GM19023 (cell line): ENCODE measurements around the gene EIF4B.

ENCODE experiments used
- ATAC-seq: cut with Tn5 transposase; IDR thresholded peaks from one replicate; pipeline ENCODE4 v1.9.1; 2021; ENCODE audit warnings: mild to moderate bottlenecking, moderate library complexity; ENCODE audit not compliant: unreplicated experiment

Gene EIF4B

DNA sequence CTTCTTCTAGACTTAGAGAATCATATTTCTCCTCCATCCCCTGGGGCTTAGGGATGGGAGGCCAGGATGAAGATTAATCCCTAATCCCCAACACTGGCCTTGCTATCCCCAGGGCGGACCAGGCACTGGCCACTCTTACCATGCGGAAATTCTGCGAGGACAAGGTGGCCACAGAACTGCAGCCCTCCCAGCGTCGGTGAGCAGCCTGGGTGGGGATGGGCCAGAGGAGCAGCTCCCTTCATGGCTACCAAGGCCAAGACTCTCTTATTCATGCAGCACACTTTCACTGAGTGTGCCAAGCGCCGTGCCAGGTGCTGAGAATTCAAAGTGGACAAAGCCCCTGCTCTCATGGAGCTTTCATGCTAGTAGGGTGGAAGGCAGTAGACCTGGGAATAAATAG is 50.6 kb downstream of the EIF4B start:
- ATAC-seq: no peak

DNA sequence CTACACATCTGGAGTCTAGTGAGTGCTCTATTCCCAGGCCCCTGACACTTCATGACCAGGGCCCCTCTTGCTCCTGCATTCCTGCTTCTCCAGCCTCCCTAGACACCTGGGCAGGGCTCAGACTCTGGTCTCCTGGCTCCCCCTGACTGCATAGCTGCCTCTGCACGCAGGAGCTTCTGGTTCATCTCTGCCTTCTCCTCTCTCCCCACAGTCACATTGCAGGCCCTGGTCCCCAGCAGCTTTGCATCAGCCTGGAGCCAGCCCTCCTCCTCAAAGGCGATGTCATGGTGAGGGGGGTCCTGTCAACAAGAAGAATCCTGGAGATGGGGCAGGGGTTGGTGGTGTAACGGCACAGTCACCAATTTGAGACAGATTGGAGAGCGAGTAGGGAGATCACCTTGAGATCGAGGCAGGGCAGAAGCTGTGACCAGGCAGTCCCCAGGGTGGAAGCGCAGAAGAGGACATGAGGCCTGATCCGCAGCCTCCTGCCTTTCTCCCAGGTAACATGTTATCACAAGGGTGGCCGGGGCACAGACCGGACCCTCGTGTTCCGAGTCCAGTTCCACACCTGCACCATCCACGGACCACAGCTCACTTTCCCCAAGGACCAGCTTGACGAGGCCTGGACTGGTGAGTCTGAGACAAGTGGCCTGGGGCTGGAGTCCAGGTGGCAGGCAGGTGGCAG is 51.7 kb downstream of the EIF4B start:
- no peak for ATAC-seq

DNA sequence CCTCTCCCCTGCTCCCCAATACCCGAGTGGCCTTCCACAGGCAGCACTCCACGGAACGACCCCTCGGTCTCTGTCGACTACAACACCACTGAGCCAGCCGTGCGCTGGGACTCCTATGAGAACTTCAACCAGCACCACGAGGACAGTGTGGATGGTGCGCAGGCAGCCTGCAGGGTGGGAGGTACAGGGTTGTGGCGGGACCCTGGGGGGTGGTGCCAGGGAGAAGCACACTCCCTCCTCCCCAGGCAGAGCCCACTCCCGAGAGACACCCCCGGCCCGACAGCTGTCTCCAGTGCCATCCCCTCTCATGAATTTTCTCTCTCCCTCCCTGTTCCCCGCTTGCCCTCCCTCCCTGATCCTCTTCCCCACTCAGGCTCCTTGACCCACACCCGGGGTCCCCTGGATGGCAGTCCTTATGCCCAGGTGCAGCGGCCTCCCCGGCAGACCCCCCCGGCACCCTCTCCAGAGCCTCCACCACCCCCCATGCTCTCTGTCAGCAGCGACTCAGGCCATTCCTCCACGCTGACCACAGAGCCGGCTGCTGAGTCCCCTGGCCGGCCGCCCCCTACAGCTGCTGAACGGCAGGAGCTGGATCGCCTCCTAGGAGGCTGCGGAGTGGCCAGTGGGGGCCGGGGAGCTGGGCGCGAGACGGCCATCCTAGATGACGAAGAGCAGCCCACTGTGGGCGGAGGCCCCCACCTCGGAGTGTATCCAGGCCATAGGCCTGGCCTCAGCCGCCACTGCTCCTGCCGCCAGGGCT is 52.6 kb downstream of the EIF4B start:
- no peak for ATAC-seq

DNA sequence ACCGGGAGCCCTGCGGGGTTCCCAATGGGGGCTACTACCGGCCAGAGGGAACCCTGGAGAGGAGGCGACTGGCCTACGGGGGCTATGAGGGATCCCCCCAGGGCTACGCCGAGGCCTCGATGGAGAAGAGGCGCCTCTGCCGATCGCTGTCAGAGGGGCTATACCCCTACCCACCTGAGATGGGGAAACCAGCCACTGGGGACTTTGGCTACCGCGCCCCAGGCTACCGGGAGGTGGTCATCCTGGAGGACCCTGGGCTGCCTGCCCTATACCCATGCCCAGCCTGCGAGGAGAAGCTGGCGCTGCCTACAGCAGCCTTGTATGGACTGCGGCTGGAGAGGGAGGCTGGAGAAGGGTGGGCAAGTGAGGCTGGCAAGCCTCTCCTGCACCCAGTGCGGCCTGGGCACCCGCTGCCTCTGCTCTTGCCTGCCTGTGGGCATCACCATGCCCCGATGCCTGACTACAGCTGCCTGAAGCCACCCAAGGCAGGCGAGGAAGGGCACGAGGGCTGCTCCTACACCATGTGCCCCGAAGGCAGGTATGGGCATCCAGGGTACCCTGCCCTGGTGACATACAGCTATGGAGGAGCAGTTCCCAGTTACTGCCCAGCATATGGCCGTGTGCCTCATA is 53.3 kb downstream of the EIF4B start:
- ATAC-seq: no peak

DNA sequence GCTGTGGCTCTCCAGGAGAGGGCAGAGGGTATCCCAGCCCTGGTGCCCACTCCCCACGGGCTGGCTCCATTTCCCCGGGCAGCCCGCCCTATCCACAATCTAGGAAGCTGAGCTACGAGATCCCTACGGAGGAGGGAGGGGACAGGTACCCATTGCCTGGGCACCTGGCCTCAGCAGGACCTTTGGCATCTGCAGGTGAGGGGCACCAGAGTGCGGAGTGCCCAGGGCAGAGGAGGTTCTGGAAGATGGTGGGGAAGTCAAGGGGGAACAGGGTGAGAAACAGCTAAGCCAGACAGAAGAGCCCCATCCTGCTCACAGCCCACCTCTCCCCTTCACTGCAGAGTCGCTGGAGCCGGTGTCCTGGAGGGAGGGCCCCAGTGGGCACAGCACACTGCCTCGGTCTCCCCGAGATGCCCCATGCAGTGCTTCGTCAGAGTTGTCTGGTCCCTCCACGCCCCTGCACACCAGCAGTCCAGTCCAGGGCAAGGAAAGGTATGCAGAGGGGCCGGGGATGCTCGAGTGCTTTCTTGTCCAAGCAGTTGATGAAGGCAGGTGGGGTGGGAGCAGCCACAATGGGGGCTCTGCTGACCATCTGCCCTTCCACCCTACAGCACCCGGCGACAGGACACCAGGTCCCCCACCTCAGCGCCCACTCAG is 53.9 kb downstream of the EIF4B start:
- ATAC-seq: no peak

DNA sequence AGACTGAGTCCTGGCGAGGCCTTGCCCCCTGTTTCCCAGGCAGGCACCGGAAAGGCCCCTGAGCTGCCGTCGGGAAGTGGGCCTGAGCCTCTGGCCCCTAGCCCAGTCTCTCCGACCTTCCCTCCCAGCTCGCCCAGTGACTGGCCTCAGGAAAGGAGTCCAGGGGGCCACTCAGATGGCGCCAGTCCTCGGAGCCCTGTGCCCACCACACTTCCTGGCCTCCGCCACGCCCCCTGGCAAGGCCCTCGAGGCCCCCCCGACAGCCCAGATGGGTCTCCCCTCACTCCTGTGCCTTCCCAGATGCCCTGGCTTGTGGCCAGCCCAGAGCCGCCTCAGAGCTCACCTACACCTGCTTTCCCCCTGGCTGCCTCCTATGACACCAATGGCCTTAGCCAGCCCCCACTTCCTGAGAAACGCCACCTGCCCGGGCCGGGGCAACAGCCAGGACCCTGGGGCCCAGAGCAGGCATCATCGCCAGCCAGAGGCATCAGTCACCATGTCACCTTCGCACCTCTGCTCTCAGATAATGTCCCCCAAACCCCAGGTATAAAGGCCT is 54.5 kb downstream of the EIF4B start:
- ATAC-seq: no peak

DNA sequence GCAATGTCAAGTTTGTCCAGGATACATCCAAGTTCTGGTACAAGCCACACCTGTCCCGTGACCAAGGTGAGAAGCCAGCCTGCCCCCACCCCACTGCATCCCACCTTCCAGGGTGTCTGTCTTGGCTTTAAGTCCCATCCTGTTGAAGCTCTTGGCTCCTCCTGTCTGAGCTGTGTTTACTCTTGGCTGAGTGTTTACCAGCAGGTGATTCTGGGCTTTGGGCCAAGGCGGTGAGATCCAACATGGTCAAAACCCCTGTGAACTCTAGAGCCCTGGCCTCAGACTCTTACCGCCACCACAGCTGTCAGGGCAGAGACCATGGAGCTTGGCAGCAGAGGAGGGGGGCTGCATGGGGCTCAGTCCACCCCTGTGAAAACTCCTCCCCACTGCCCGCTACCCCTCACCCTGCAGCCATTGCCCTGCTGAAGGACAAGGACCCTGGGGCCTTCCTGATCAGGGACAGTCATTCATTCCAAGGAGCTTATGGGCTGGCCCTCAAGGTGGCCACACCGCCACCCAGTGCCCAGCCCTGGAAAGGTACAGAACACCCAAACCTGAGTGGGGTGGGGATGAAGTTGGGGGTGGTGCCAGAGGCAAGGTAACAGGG is 55.3 kb downstream of the EIF4B start:
- no peak for ATAC-seq

DNA sequence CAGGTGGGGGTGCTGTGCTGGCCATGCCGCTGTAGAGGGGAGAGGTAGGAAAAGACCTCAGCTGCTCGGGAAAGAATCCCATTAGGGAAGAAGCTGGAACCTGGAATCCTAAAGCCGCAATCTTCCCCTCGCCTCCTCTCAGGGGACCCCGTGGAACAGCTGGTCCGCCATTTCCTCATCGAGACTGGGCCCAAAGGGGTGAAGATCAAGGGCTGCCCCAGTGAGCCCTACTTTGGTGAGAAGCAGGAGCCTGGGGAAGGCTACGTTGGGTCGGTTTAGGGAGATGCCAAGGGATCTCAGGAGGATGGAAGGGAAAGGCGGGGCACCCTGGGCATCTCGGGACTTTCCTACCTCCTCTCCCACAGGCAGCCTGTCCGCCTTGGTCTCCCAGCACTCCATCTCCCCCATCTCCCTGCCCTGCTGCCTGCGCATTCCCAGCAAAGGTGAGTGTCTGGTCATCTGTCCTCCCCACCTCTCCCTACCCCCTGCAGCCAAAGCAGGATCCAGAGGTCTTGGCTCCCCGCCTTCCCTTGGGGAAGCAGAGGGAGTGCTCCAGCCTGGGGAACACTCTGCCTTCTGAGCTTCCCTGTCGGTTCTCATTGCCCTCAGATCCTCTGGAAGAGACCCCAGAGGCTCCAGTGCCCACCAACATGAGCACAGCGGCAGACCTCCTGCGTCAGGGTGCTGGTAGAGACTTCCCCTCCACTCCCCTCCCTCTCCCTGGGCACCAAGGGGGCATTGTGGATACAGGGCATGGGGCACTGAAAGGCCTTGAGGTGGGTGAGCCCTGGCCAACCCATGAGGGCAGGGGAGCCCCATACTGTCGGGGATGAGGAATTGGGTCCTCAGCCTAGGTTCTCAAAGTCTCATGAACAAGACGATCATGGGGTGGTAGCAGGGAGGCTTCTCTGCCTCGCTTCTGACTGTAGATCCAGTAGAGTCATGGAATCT is 56.0 kb downstream of the EIF4B start:
- no peak for ATAC-seq

DNA sequence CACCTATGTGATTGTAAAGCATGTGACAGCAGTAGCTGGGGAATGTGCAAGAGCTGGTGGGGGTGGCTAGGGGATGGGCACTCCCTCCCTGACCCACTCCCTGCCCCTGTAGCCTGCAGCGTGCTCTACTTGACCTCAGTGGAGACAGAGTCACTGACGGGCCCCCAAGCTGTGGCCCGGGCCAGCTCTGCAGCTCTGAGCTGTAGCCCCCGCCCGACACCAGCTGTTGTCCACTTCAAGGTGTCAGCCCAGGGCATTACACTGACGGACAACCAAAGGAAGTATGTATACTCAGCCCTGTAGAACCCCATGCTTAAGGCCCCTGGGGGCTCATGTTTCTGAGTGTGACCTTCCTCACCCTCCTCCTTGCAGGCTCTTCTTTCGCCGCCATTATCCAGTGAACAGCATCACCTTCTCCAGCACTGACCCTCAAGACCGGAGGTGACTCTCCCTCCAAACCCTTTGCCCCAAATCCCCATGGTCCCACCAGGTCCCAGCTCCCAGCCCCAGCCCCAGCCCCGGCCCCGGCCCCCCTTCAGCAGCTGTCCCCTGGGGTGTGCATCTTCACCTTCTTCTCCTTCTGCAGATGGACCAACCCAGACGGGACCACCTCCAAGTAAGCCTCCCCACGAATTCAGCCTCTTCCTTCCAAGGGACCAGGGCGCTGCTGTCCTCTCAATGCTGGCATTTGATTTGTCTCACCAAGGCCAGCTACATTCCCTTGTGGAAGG is 56.9 kb downstream of the EIF4B start:
- no peak for ATAC-seq

DNA sequence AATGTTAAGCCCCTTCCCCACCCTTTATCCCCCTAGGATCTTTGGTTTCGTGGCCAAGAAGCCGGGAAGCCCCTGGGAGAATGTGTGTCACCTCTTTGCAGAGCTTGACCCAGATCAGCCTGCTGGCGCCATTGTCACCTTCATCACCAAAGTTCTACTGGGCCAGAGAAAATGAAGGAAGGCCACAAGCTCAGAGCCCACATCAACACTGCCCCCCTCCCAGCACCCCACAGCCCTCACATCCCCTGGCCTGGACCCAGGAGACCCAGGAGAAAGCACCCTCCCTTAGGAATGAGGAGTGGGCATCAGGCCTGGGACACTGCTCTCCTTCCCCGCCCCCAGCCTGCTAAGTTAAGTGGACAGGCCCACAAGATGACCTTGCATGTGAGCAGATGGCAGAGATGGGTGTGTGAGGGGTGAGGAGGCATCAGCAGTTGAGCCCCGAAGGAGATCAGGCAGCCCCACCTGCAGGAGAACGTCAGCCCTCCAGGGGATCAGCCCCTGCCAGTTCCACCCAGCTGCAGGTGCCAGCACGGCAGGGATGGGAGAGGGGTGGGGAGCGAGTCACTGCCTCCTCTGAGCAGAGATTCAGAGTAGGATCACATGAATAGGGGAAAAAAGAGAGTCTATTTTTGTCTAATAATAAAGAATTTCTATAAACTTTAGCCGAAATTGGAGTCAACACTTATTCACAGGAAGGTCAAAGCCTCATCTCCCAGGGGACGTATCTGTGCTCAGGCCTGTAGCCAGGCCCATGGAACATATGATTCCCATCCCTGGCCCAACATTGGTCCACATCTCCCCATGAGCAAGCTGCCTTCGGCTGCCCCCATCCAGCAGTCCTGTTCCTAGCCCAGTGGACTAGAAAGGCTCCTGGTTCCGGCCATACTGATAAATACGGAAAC is 57.7 kb downstream of the EIF4B start:
- ATAC-seq: no peak

DNA sequence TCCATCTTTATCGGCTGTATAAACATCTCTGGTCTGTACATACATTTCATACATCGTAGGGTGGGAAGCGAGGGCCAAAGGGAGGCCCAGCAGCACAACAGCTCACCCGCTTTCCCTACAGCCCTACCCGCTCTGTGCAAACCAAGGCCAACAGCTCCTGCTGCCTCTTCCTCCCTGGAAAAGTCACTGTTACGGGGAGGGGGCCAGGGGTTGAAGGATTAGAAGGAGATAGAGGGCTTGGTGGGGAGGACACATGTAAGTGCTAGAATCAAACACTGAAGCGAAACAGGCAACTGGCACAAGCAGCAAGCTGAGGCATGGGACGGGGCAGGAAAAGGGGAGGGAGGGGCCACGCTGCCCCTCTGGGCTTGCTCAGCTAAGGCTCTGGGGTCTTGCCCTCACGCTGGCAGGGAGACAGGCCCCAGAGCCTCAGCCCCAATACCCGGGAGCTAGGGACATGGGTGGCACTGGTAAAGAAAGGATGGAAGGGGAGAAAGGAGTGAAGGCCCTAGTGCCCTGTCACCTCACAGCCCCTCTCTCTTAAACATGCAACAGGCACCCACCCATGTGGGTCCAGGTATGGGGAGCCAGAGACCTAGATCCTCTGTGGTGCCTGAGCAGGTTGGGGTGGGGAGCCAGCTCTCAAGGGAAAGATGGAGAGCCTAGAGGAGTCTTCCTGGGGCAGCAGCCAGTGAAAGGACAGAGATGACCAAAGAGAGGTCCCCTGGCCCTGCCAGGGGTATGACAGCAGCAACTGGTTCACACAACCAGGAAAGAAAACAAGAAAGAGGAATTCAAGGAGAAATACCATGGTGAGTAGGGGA is 58.6 kb downstream of the EIF4B start:
- ATAC-seq: no peak

DNA sequence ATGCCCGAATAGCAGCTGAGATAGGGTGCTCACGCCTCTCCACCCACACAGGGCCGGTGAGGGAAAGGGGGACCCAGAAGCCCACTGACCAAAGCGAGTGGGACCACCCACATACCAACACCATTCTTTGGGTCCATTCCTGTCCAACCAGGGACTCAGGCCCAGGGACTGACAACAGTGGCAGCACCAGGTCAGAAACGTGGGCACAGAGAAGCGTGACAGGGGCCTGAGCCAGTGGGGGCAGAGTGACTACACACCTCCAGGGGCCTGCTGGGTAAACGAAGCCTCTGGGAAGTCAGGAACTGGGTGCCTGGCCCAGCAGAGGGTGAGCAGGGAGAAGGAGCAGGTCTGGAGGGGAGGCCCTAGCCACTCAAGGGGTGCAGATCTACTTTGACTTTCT is 59.2 kb downstream of the EIF4B start:
- ATAC-seq: no peak

DNA sequence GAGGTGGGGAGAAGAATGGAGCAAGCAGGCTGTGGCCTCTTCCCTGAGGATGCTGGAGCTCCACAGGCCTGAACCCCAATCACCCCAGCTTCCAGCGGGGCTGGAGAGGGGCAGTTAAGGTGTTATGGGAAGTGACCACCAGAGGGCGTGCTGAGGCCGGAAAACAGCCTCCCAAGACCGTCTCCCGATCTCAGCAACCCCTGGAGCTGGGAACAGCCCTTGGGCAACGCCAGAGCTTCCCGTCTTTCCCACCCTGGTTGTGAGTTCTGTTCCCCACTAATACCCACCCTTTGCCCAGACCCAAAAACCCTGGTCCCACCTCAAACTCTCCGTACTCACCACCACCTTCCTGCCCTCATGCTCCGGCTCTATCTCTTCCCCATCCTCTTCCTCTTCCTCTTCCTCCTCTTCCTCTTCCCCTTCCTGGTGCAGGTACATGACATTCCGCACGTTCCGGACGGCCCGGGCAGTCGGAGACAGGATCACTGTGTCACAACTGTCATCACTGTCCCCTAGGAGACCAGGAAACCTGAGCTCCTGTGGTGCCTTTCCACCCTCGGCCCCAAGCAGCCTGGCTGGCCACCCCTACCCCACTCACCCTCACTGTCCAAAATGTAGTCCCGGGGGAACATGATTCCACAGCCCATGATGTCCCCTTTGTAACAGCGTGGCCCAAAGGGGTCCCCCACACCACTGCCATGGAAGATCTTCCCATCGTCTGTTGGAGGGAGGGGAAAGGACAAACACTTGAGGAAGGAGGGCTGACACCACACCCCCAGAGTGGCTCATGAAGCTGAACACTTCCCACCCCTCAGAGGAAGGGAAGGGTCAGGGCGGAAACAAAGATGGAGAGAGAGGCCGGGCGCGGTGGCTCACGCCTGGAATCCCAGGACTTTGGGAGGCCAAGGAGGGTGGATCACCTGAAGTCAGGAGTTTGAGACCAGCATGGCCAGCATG is 60.0 kb downstream of the EIF4B start:
- no peak for ATAC-seq

DNA sequence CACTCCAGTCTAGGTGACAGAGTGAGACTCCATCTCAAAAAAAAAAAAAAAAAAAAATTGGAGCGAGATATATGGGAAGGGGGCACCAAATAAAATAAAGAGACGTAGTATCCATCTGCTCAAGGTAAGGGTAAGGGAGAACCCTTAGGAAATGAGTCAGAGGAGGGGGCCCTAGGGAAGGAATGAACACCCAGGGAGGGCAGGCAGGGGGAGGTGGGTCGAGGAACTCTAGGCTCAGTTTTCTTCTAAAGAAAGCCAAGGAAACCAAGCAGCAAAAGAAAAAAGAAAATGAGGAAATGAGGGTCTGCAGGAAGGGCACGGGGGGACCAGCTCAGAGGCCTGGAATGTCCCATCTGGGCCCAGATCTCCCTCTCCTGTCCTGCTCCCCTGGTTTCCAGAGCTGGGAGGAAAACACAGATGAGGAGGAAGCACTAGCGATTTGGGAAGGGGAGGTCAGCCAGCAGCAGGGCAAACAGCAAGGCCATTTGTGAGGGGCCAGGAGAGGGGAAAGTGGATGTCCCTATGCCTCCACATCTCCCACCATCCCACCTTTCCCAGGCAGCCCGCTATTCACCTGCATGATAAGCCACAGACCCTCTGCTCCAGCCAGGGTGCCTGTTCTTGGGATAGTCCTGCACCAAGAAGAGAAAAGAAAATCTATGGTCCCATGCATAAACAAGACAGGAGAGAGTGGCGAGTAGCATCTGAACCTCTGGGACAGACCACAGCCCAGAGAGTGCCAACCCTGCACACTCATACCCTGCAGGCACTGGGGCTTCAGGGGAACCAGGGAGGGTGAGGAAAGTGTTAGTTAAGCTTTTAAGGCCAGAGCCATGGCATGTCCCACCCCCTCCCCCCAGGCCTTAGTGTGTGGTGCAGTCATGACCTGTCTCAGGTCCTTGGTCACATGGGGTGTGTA is 61.1 kb downstream of the EIF4B start:
- no peak for ATAC-seq
